Right lobe of liver (tissue), 6 donors: ENCODE results near the gene TBXA2R. TPM values are rescaled to one million over a fixed set of nuclear protein-coding genes. Genes with fewer than 3 reads are reported as not detected.

Experiments
- ATAC-seq, 4 donors: fragments of 200-7000 bp; cut with Tn5 transposase; one replicate each; pipeline ENCODE4 v1.9.1; 2020; ENCODE audit warnings: mild to moderate bottlenecking in 4 of 4, moderate library complexity in 4 of 4
- DNase-seq, 3 donors: peaks; one replicate each; pipeline ENCODE4 v3.0.0-alpha.2; 2020
- H3K27ac ChIP-seq, 3 donors: fragments of 200-600 bp; one replicate each; pipeline ENCODE4 v1.8.0; 2022
- H3K27me3 ChIP-seq, 2 donors: fragments of 200-600 bp; one replicate each; pipeline ENCODE4 v1.8.0; 2022
- H3K36me3 ChIP-seq, 4 donors: fragments of 200-600 bp; sonication (generic) in 1 of 4; one replicate each; pipeline versions ENCODE4 v1.5.1 to v1.8.0; 2017 to 2022; ENCODE audit warnings: control low read depth in 1 of 4
- H3K4me1 ChIP-seq, 4 donors: fragments of 200-600 bp; sonication (generic) in 1 of 4; one replicate each; pipeline versions ENCODE4 v1.5.1 to v1.8.0; 2017 to 2022; ENCODE audit warnings: control low read depth in 1 of 4
- H3K4me3 ChIP-seq, 3 donors: fragments of 200-600 bp; one replicate each; pipeline ENCODE4 v1.8.0; 2022
- H3K9me3 ChIP-seq, 4 donors: fragments of 200-600 bp; sonication (generic) in 1 of 4; one replicate each; pipeline versions ENCODE4 v1.5.1 to v1.8.0; 2017 to 2022; ENCODE audit warnings: control low read depth in 1 of 4
- POLR2A ChIP-seq: fragments of 450-650 bp; IDR thresholded peaks from one replicate; pipeline ENCODE4 v1.6.1; 2017; ENCODE audit warnings: antibody characterized with exemption, mild to moderate bottlenecking
- WGBS: methylation state at CpG from one replicate; pipeline ENCODE4 v1.1.6; 2018; ENCODE audit warnings: low coverage, low lambda C conversion rate; ENCODE audit not compliant: insufficient coverage; ENCODE audit errors: missing lambda C conversion rate; 5-methylcytosine and 5-hydroxymethylcytosine counted together
- intact Hi-C, 2 donors: fragments of 100-400 bp; cut with DNase I; formaldehyde crosslinking; loops; one replicate each; pipeline versions ENCODE4 v1.11.2 to v1.14.1; 2022
- total RNA-seq, 6 experiments: library from RNA; depleted of rRNA in 2 of 6; stranded (reverse); fragments of >200 nt in 2 of 6; fragmentation: NEBNext Ultra II Directional in 3 of 6; extraction: Animal tissue kit (Norgen Biotek cat#: 25700) in 3 of 6; gene quantifications; one replicate each; pipeline versions ENCODE4 v1.1.0 to v1.2.4, GENCODE V29; 2016 to 2023
- TF ChIP-seq, protein P1 (sequence below), 4 donors: fragments of 200-600 bp in 3 of 4; fragments of 450-650 bp in 1 of 4; IDR thresholded peaks; one replicate each; pipeline versions ENCODE4 v1.5.1 to v1.8.0; 2016 to 2022; ENCODE audit warnings: antibody characterized with exemption in 4 of 4, mild to moderate bottlenecking in 2 of 4
- donor health status: DM: no; HTN: yes; CAD: no.
- donor health status: DM: no; HTN: no; CAD: no.
- donor health status: DM: no; HTN: no; CAD: no.
- donor health status: DM: no; HTN: yes; CAD: no.
- donor health status: DM: no; HTN: yes; CAD: no.

The TBXA2R gene
- total RNA-seq, 6 experiments from 2014 or later, result 2.8 to 10.4 (median 4.7) TPM

DNA sequence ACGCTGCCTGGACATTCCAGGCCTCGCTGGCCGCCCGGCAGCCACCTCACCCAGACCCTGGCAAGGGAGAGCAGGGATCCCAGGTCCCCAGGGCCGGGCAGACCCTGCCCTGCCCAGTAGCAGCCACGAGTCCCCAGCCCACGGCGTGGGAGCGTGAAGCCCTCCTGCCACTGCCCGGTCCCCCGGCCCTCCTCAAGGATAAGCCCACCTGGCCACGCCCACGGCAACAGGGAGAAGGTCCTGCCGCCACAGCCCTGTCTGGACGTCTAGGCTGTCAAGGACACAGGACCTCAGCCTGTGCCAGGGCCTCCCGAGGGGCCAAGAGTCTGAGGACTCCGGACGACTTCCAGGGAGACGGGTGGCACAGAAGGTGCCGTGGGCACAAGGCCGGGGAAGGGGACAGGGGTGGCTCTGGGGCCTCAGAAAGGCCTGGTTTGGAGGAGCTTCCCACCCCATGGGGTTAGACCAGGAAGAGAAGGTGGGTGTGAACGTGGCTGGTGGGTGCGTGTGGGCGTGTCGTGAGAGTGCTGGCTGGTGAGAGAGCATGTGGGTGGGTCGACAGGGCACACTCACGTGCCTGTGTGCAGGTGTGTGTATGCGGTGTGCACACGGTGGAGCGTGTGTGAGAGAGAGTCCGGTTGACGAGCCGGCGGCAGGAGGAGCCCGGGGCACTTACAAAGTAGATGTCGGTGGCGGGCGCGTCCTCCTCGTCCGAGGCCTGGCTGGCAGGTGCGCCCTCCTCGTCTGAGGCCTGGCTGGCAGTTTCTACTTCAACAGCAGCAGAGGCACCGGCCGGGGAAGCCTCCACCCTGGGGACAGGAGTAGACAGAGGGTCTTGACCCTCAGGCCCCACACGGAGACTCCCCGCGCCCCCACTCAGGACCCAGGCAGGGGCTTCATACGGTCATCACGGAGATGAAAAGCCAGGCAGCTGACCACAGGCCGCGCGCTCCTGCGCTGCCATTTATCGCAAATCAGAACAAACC lies 31.8 kb upstream of the TBXA2R start:
- no peaks in the 10 kb centered on the region for H3K9me3 ChIP-seq
- no peak overlapping the region for H3K4me3 ChIP-seq
- no peaks in the 10 kb centered on the region for H3K27me3 ChIP-seq
- DNase-seq (no peak), ATAC-seq (peak in 1 of 4 donors; percentile 4)
- H3K27ac ChIP-seq, result no peak overlapping the region
- no peaks in the 10 kb centered on the region for H3K4me1 ChIP-seq
- TF ChIP-seq POLR2A, result no peak
- TF ChIP-seq, protein P1, sequence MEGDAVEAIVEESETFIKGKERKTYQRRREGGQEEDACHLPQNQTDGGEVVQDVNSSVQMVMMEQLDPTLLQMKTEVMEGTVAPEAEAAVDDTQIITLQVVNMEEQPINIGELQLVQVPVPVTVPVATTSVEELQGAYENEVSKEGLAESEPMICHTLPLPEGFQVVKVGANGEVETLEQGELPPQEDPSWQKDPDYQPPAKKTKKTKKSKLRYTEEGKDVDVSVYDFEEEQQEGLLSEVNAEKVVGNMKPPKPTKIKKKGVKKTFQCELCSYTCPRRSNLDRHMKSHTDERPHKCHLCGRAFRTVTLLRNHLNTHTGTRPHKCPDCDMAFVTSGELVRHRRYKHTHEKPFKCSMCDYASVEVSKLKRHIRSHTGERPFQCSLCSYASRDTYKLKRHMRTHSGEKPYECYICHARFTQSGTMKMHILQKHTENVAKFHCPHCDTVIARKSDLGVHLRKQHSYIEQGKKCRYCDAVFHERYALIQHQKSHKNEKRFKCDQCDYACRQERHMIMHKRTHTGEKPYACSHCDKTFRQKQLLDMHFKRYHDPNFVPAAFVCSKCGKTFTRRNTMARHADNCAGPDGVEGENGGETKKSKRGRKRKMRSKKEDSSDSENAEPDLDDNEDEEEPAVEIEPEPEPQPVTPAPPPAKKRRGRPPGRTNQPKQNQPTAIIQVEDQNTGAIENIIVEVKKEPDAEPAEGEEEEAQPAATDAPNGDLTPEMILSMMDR (IDR thresholded peaks at IDR 0.05), result no peak
- intact Hi-C loops, result no loop called here
- WGBS, result 74% methylated on average over 4 of the region's 55 CpGs
- peaks cover 0 to 4% (median 0%) of the 10 kb centered on the region in 4 donors for H3K36me3 ChIP-seq

DNA sequence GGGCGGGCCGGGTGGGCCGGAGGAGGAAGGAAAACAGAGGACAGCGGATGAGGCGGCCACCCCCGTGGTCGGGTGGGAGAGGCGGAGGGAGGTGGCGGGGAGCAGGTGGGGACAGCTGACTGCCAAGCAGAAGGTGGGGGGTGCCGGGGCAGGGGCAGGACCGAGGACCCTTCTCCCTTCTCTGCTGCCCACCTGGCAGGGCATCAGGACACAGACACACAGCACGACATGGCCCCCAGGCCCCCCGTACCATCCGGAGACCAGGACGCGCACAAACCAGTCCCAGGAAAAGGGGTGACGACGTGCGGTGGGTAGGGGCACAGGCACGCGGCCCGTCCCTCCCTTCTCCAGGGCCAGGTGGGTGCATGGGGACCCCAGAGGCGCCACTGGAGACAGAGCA lies 30.9 kb upstream of the TBXA2R start:
- Histone ChIP-seq H3K27ac (no peak overlapping the region), H3K27me3 (no peaks in the 10 kb centered on the region), H3K9me3 (no peaks in the 10 kb centered on the region), H3K36me3 (peaks cover 0 to 4% (median 0%) of the 10 kb centered on the region in 4 donors), H3K4me1 (no peaks in the 10 kb centered on the region), H3K4me3 (no peak overlapping the region)
- ATAC-seq, result no peak
- intact Hi-C loops, result no loop called here
- TF ChIP-seq, protein P1 (IDR thresholded peaks at IDR 0.05), result no peak
- TF ChIP-seq POLR2A, result no peak
- DNase-seq, result no peak
- no CpG with 5 or more reads among the region's 23 CpGs for WGBS

DNA sequence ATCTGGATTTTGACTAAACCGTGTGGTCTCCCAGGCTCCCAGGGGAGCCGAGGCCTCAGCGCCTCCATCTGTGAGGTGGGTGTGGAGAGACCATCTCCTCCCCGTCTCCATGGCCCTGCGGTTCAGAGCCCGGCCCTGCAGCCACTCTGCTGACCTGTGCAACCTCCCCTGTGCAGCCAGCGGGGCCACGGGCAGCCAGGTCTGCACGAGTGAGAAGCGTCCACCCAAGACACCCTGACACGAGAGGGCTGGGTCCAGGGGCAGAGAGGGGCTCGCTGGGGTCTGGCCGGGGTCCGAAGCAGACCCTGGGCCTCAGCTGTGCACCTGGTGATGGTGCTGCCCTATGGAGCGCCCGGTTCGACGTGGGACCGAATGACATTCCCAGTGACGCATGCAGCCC lies 30.3 kb upstream of the TBXA2R start:
- H3K4me3 ChIP-seq, result no peak overlapping the region
- H3K36me3 ChIP-seq, result peaks cover 0 to 4% (median 0%) of the 10 kb centered on the region in 4 donors
- TF ChIP-seq, protein P1 (IDR thresholded peaks at IDR 0.05), result no peak
- TF ChIP-seq POLR2A, result no peak
- no peaks in the 10 kb centered on the region for H3K4me1 ChIP-seq
- H3K9me3 ChIP-seq, result no peaks in the 10 kb centered on the region
- no peaks in the 10 kb centered on the region for H3K27me3 ChIP-seq
- H3K27ac ChIP-seq, result no peak overlapping the region
- no peak for DNase-seq
- intact Hi-C loops, result no loop called here
- ATAC-seq, result no peak
- no CpG with 5 or more reads among the region's 20 CpGs for WGBS

DNA sequence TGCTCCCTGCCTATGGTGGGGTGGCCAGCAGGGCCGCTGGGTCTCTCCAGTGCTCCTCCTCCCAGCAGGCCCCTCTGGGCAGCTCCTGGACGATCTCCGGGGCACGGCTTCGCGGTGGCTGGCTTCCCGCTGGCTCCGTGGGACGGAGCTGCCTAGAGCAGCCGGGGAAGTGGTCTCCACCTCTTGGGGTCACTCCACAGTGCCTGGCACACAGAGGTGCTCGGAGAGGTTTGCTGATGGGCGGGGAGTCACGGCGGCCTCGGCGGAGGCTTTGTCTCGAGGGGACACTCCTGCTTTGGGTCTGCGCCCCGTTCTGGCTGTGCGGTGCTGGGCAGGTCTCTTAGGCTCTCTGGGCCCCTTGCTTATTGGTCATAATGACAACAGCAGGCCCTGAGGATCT lies 29.8 kb upstream of the TBXA2R start:
- Histone ChIP-seq H3K27ac (no peak overlapping the region), H3K36me3 (peaks cover 0 to 4% (median 0%) of the 10 kb centered on the region in 4 donors), H3K27me3 (no peaks in the 10 kb centered on the region), H3K9me3 (no peaks in the 10 kb centered on the region), H3K4me1 (no peaks in the 10 kb centered on the region), H3K4me3 (no peak overlapping the region)
- TF ChIP-seq POLR2A, result no peak
- TF ChIP-seq, protein P1 (IDR thresholded peaks at IDR 0.05), result no peak
- DNase-seq, result no peak
- no CpG with 5 or more reads among the region's 20 CpGs for WGBS
- intact Hi-C loops, result no loop called here
- no peak for ATAC-seq
